Osteocyte (in vitro differentiated cells): Measurements from ENCODE around the gene HYAL4. TPM values are rescaled to one million over a fixed set of nuclear protein-coding genes. Genes with fewer than 3 reads are reported as not detected.
"Not testable (repeated sequence)": the region's sequence is repeated elsewhere in the genome, so short reads cannot be mapped to it uniquely, and the experiment has no call there.

Experiments used
- DNase-seq: peaks from one replicate; pipeline ENCODE4 v3.0.0; 2021; ENCODE audit warnings: mixed read lengths; ENCODE audit not compliant: unreplicated experiment; ENCODE audit errors: extremely low spot score
- H3K27ac Mint-ChIP-seq: one replicate; pipeline ENCODE4 v1.8.0; 2021; ENCODE audit warnings: mild to moderate bottlenecking, mixed read lengths; ENCODE audit not compliant: unreplicated experiment
- H3K27me3 Mint-ChIP-seq: one replicate; pipeline ENCODE4 v1.8.0; 2021; ENCODE audit warnings: mixed read lengths; ENCODE audit not compliant: unreplicated experiment
- H3K36me3 Mint-ChIP-seq: one replicate; pipeline ENCODE4 v1.8.0; 2021; ENCODE audit warnings: mixed read lengths; ENCODE audit not compliant: unreplicated experiment
- H3K4me1 Mint-ChIP-seq: one replicate; pipeline ENCODE4 v1.8.0; 2021; ENCODE audit warnings: mixed read lengths; ENCODE audit not compliant: unreplicated experiment
- H3K4me3 Mint-ChIP-seq: one replicate; pipeline ENCODE4 v1.8.0; 2021; ENCODE audit warnings: mild to moderate bottlenecking, moderate library complexity, mixed read lengths; ENCODE audit not compliant: unreplicated experiment
- H3K9me3 Mint-ChIP-seq: one replicate; pipeline ENCODE4 v1.8.0; 2021; ENCODE audit warnings: mixed read lengths; ENCODE audit not compliant: unreplicated experiment
- total RNA-seq: library from RNA; stranded (reverse); gene quantifications from 2 replicates; pipeline ENCODE4 v1.2.1, GENCODE V29; 2021
- TF ChIP-seq, protein P1 (sequence below): fragments of 200-600 bp; sonication (generic); IDR thresholded peaks from 2 replicates; pipeline ENCODE4 v1.5.0; 2021; ENCODE audit warnings: antibody characterized with exemption, mild to moderate bottlenecking, moderate library complexity

The HYAL4 gene
- total RNA-seq, 1 donor from 2014 or later: not detected

DNA sequence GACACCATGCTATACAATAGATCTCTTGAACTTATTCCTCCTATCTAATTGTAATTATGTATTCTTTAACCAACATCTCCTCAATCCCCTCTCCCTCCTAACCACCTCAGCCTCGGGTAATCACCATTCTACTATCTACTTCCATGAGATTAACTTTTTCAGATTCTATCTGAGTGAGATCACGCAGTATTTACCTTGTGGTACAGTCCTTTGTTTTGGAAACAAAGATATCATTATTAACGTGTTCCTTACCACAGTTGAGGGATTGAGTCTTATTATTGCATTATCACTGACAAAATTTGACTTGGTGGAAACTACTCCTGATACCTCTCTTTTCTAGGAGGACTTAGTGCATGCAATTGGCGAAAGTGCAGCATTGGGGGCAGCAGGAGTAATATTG, 26.0 kb upstream of the HYAL4 start:
- H3K4me3 Mint-ChIP-seq: no peak overlapping the region
- DNase-seq: no peak
- H3K4me1 Mint-ChIP-seq: no peaks in the 10 kb centered on the region
- H3K36me3 Mint-ChIP-seq: no peaks in the 10 kb centered on the region
- no peak overlapping the region for H3K27ac Mint-ChIP-seq
- TF ChIP-seq, protein P1, sequence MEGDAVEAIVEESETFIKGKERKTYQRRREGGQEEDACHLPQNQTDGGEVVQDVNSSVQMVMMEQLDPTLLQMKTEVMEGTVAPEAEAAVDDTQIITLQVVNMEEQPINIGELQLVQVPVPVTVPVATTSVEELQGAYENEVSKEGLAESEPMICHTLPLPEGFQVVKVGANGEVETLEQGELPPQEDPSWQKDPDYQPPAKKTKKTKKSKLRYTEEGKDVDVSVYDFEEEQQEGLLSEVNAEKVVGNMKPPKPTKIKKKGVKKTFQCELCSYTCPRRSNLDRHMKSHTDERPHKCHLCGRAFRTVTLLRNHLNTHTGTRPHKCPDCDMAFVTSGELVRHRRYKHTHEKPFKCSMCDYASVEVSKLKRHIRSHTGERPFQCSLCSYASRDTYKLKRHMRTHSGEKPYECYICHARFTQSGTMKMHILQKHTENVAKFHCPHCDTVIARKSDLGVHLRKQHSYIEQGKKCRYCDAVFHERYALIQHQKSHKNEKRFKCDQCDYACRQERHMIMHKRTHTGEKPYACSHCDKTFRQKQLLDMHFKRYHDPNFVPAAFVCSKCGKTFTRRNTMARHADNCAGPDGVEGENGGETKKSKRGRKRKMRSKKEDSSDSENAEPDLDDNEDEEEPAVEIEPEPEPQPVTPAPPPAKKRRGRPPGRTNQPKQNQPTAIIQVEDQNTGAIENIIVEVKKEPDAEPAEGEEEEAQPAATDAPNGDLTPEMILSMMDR: no peak
- peaks cover 14% of the 10 kb centered on the region for H3K27me3 Mint-ChIP-seq
- H3K9me3 Mint-ChIP-seq: no peaks in the 10 kb centered on the region

DNA sequence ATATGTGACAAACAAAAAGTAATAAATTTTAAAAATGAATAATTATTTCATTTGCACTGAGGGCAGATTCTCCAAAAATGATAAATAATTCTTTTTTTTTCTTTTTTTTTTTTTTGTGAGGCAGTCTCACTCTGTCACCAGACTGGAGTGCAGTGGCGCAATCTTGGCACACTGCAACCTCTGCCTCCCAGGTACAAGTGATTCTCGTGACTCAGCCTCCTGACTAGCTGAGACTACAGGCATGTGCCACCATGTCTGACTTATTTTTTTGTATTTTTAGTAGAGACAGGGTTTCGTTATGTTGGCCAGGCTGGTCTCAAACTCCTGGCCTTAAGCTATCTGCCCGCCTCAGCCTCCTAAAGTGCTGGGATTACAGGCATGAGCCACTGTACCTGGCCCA, 25.2 kb upstream of the HYAL4 start:
- not testable (repeated sequence) for H3K27ac Mint-ChIP-seq, DNase-seq, H3K4me1 Mint-ChIP-seq, H3K4me3 Mint-ChIP-seq, H3K9me3 Mint-ChIP-seq, H3K36me3 Mint-ChIP-seq
- peaks cover 15% of the 10 kb centered on the region for H3K27me3 Mint-ChIP-seq

DNA sequence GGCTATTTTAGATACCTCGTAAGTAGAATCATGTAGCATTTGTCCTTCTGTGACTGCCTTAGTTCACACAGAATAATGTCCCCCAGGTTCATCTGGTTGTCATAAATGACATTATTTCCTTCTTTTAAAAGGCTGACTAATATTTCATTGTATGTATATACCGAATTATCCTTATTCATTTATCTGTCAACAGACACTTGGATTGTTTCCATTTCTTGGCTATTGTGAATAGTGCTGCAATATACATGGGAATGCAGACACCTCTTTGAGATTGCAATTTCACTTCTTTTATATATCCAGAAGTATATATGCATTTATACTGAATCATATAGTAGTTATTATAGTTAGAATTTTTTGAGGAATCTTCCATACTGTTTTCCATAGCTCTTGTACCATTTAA, 24.1 kb upstream of the HYAL4 start:
- no peaks in the 10 kb centered on the region for H3K4me1 Mint-ChIP-seq
- H3K4me3 Mint-ChIP-seq: no peak overlapping the region
- no peaks in the 10 kb centered on the region for H3K9me3 Mint-ChIP-seq
- H3K27me3 Mint-ChIP-seq: peaks cover 18% of the 10 kb centered on the region
- TF ChIP-seq, protein P1: no peak
- no peak for DNase-seq
- H3K36me3 Mint-ChIP-seq: no peaks in the 10 kb centered on the region
- H3K27ac Mint-ChIP-seq: no peak overlapping the region

DNA sequence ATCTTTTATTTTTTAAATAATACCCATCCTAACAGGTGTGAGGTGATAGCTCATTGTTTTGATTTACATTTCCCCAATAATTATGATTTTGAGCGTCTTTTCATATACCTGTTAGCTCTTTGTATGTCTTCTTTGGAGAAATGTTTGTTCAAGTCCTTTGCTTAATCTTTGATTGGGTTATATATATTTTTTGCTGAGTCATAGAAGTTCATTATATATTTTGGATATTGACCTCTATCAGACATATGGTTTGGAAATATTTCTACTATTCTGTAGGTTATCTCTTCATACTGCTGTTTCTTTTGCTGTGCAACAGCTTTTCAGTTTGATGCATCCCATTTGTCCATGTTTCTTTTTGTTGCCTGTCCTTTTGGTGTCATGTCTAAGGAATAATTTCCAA, 23.6 kb upstream of the HYAL4 start:
- no peaks in the 10 kb centered on the region for H3K9me3 Mint-ChIP-seq
- peaks cover 19% of the 10 kb centered on the region for H3K27me3 Mint-ChIP-seq
- no peak overlapping the region for H3K27ac Mint-ChIP-seq
- TF ChIP-seq, protein P1: no peak
- H3K4me3 Mint-ChIP-seq: no peak overlapping the region
- DNase-seq: no peak
- H3K36me3 Mint-ChIP-seq: no peaks in the 10 kb centered on the region
- H3K4me1 Mint-ChIP-seq: no peaks in the 10 kb centered on the region

DNA sequence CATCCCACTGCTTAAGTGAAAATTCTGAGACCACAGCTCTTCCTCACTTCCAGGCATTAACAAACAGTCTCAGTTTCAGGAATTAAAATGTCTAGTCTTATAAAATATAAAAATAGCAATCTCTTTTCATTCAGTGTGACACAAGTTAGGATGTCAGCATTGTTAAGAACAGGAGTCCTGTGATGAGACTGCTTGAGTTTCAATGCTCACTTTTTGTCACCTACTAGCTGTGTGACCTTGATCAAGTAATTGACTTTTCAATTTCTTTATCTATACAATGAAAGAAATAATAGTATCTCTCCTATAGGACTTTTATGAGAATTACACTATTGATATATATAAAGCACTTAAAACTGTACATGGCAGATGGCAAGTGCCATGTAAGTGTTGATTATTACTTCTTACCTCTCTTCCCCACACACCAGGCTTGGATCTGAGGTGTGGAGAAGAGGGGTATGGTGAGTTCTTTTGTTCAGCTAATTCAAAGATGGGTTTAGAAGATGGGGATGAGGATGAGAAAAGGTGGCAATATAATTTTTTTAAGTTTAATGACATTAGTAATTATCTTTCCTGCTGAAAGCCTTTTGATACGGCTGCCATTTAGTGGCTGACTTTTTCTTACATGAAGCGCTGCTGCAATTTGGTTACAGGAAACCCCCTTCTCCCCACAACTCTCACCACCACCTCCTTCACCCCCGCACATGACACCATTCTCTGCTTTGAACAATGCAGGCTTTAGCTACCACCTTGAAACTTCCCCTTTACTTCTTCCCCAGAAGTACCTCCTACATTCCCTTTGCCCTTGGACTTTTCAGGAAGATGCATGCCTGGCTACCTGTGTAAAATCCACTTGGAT, 20.8 kb upstream of the HYAL4 start:
- no peak overlapping the region for H3K4me3 Mint-ChIP-seq

More for the DNA sequence above, 20.8 kb upstream of the HYAL4 start:
- Mint-ChIP-seq H3K36me3 (no peaks in the 10 kb centered on the region), H3K9me3 (no peaks in the 10 kb centered on the region), H3K27ac (no peak overlapping the region), H3K27me3 (peaks cover 17% of the 10 kb centered on the region), H3K4me1 (no peaks in the 10 kb centered on the region)
- no peak for DNase-seq
- TF ChIP-seq, protein P1: no peak
